ENCODE measurements around the gene CEACAM4. TPM values are rescaled to one million over a fixed set of nuclear protein-coding genes. Genes with fewer than 3 reads are reported as not detected.

CEACAM4 gene
- total and polyA plus RNA-seq, 2 donors (not counting 1 experiment from before 2014, with no cell fraction given) = not detected

DNA sequence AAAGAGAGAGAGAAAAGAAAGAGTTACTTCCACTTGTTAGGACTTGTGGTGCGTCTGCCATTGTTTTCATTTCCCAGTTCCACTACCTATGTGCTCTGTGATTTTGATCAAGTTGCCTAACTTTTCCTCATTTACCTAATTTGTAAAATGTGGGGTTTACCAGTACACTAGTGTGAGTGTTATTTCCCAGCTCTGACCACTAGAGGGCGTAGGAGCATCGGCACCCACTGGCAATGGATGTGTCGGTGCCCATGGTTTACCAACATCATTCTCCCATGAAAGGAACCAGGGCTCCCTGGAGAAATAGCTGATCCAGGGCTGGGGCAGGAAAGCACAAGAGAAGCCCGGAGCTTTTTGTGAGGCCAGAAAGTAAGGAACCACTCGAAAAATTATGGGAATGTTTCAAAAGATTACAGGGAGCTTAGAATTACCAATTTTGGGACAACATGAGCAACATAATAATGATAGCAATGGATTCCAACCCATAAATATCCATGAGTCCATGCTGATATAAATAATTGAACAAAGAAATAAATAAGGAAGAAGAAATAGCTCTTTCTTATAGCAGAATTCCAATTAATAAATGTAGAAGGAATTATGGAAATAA lies 15.1 kb upstream of the CEACAM4 start:
- no peaks in the 10 kb centered on the region for H3K9me3 ChIP-seq (ENCODE audit: control insufficient read depth, insufficient read depth, low read depth, low read length)
- no peak overlapping the region for H3K9ac ChIP-seq (ENCODE audit: insufficient read depth, low read length)
- no peaks in the 10 kb centered on the region for H3K79me2 ChIP-seq (ENCODE audit: control insufficient read depth, insufficient read depth, low read length)
- H3K4me1 ChIP-seq (ENCODE audit: control insufficient read depth, extremely low read depth, insufficient read depth, low read length) = no peaks in the 10 kb centered on the region
- no peaks in the 10 kb centered on the region for H3K27me3 ChIP-seq (ENCODE audit: control insufficient read depth, insufficient read depth, low read length)
- H4K20me1 ChIP-seq (ENCODE audit: control insufficient read depth, extremely low read depth, insufficient read depth, low read length) = no peaks in the 10 kb centered on the region
- no peak overlapping the region for H3K4me2 ChIP-seq (ENCODE audit: extremely low read depth, insufficient read depth, low read length)
- H3K27ac ChIP-seq (ENCODE audit: insufficient read depth, low read length) = no peak overlapping the region
- peak; percentile 20 to 45 for DNase-seq (ENCODE audit: low read depth in 2 of 2)
- TF ChIP-seq, protein P1, sequence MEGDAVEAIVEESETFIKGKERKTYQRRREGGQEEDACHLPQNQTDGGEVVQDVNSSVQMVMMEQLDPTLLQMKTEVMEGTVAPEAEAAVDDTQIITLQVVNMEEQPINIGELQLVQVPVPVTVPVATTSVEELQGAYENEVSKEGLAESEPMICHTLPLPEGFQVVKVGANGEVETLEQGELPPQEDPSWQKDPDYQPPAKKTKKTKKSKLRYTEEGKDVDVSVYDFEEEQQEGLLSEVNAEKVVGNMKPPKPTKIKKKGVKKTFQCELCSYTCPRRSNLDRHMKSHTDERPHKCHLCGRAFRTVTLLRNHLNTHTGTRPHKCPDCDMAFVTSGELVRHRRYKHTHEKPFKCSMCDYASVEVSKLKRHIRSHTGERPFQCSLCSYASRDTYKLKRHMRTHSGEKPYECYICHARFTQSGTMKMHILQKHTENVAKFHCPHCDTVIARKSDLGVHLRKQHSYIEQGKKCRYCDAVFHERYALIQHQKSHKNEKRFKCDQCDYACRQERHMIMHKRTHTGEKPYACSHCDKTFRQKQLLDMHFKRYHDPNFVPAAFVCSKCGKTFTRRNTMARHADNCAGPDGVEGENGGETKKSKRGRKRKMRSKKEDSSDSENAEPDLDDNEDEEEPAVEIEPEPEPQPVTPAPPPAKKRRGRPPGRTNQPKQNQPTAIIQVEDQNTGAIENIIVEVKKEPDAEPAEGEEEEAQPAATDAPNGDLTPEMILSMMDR (conservative IDR thresholded peaks at IDR 0.05 in 1 of 2, IDR thresholded peaks at IDR 0.05 in 1 of 2; ENCODE audit: low read depth in 1 of 2, low read length in 2 of 2) = peak; percentile 86 to 92
- TF ChIP-seq EZH2 (IDR thresholded peaks at IDR 0.05; ENCODE audit: low read length, missing control alignments) = no peak
- H3K36me3 ChIP-seq (ENCODE audit: control insufficient read depth, insufficient read depth, low read length) = no peaks in the 10 kb centered on the region
- H3K4me3 ChIP-seq (replicated peaks in 1 of 4; ENCODE audit: control extremely low read depth in 1 of 4, insufficient read depth in 1 of 4, low read depth in 3 of 4, low read length in 4 of 4) = no peak overlapping the region
- no peak overlapping the region for H2AFZ ChIP-seq (ENCODE audit: low read length)

DNA sequence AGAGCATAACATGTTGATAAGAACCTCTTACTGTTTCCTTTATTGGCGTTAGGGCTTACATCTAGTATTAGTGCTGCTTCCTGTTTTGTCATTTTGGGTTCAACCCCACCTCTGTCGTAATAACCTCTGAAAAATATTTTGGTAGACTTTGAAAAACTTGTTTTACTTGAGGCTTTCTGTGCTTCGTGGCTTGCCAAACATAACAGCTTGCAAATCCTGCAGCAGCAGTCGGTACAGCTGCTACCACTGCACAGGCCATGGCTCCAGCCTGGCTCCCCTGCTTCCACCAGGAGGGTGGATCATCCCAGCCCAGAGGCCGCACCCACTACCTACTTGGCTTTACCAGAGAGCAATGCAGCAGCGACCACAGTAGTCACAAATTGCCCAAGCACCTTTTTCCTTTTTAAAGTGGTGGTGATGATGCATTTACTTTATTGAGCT lies 11.8 kb upstream of the CEACAM4 start:
- Histone ChIP-seq H4K20me1 (ENCODE audit: control insufficient read depth, extremely low read depth, insufficient read depth, low read length) (no peaks in the 10 kb centered on the region), H3K4me1 (ENCODE audit: control insufficient read depth, extremely low read depth, insufficient read depth, low read length) (no peaks in the 10 kb centered on the region), H3K9me3 (ENCODE audit: control insufficient read depth, insufficient read depth, low read depth, low read length) (no peaks in the 10 kb centered on the region), H3K36me3 (ENCODE audit: control insufficient read depth, insufficient read depth, low read length) (no peaks in the 10 kb centered on the region), H3K4me2 (ENCODE audit: extremely low read depth, insufficient read depth, low read length) (no peak overlapping the region), H3K4me3 (replicated peaks in 1 of 4; ENCODE audit: control extremely low read depth in 1 of 4, insufficient read depth in 1 of 4, low read depth in 3 of 4, low read length in 4 of 4) (no peak overlapping the region), H3K79me2 (ENCODE audit: control insufficient read depth, insufficient read depth, low read length) (no peaks in the 10 kb centered on the region), H3K27me3 (ENCODE audit: control insufficient read depth, insufficient read depth, low read length) (no peaks in the 10 kb centered on the region), H3K9ac (ENCODE audit: insufficient read depth, low read length) (no peak overlapping the region), H3K27ac (ENCODE audit: insufficient read depth, low read length) (no peak overlapping the region), H2AFZ (ENCODE audit: low read length) (no peak overlapping the region)
- TF ChIP-seq EZH2 (IDR thresholded peaks at IDR 0.05; ENCODE audit: low read length, missing control alignments) = no peak
- TF ChIP-seq, protein P1 (conservative IDR thresholded peaks at IDR 0.05 in 1 of 2, IDR thresholded peaks at IDR 0.05 in 1 of 2; ENCODE audit: low read depth in 1 of 2, low read length in 2 of 2) = no peak
- DNase-seq (ENCODE audit: low read depth in 2 of 2) = no peak

DNA sequence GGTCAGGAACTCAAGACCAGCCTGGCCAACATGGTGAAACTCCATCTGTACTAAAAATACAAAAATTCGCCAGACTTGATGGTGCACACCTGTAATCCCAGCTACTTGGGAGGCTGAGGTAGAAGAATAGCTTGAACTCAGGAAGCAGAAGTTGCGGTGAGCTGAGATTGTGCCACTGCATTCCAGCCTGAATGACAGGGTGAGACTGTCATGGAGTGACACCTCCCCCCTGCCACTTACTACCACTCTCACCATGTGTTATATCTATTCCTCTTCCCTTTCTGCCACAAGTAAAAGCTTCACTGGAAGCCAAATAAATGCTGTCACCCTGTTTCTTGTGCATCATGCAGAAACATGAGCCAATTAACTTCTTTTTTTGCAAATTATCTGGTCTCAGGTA lies 10.6 kb upstream of the CEACAM4 start:
- Histone ChIP-seq H4K20me1 (ENCODE audit: control insufficient read depth, extremely low read depth, insufficient read depth, low read length) (no peaks in the 10 kb centered on the region), H3K9me3 (ENCODE audit: control insufficient read depth, insufficient read depth, low read depth, low read length) (no peaks in the 10 kb centered on the region), H3K4me1 (ENCODE audit: control insufficient read depth, extremely low read depth, insufficient read depth, low read length) (no peaks in the 10 kb centered on the region), H2AFZ (ENCODE audit: low read length) (no peak overlapping the region), H3K9ac (ENCODE audit: insufficient read depth, low read length) (no peak overlapping the region), H3K79me2 (ENCODE audit: control insufficient read depth, insufficient read depth, low read length) (no peaks in the 10 kb centered on the region), H3K4me3 (replicated peaks in 1 of 4; ENCODE audit: control extremely low read depth in 1 of 4, insufficient read depth in 1 of 4, low read depth in 3 of 4, low read length in 4 of 4) (no peak overlapping the region), H3K27me3 (ENCODE audit: control insufficient read depth, insufficient read depth, low read length) (no peaks in the 10 kb centered on the region), H3K36me3 (ENCODE audit: control insufficient read depth, insufficient read depth, low read length) (no peaks in the 10 kb centered on the region), H3K27ac (ENCODE audit: insufficient read depth, low read length) (no peak overlapping the region), H3K4me2 (ENCODE audit: extremely low read depth, insufficient read depth, low read length) (no peak overlapping the region)
- TF ChIP-seq, protein P1 (conservative IDR thresholded peaks at IDR 0.05 in 1 of 2, IDR thresholded peaks at IDR 0.05 in 1 of 2; ENCODE audit: low read depth in 1 of 2, low read length in 2 of 2) = no peak
- no peak for TF ChIP-seq EZH2 (IDR thresholded peaks at IDR 0.05; ENCODE audit: low read length, missing control alignments)
- DNase-seq (ENCODE audit: low read depth in 2 of 2) = no peak
